ENCODE results near the gene BOC. TPM values are rescaled to one million over a fixed set of nuclear protein-coding genes. Genes with fewer than 3 reads are reported as not detected.

The BOC gene
- total RNA-seq, 2 experiments from 2014 or later: 0.40 to 0.43 TPM

- DNase-seq: no peak
- ATAC-seq: no peak
- H3K4me1 Mint-ChIP-seq: peaks cover 16% of the 10 kb centered on the region
- intact Hi-C loops (cut with DNase I, micrococcal nuclease): no loop called here
- H3K27me3 Mint-ChIP-seq: peaks cover 8% of the 10 kb centered on the region
- no peaks in the 10 kb centered on the region for H3K36me3 Mint-ChIP-seq (ENCODE audit: low read depth)
- POLR2A ChIA-PET: no interaction called here
- CTCF ChIA-PET: interaction anchor here (0.7 to 3.8 kb wide), 2 partner anchors 13 to 46 kb away, joined by 3 to 13 read pairs; no protein-coding TSS in a partner anchor
- no peaks in the 10 kb centered on the region for H3K9me3 Mint-ChIP-seq (ENCODE audit: low read depth)
- H3K27ac Mint-ChIP-seq: no peak overlapping the region
- no peak overlapping the region for H3K4me3 Mint-ChIP-seq
These were observed 31.7 kb downstream of the BOC start for GRCh38 chr3:113243071-113243470.

- Mint-ChIP-seq H3K4me1 (peaks cover 16% of the 10 kb centered on the region), H3K36me3 (ENCODE audit: low read depth) (no peaks in the 10 kb centered on the region), H3K9me3 (ENCODE audit: low read depth) (no peaks in the 10 kb centered on the region), H3K4me3 (no peak overlapping the region), H3K27ac (no peak overlapping the region), H3K27me3 (peaks cover 8% of the 10 kb centered on the region)
- DNase-seq: no peak
- ChIA-PET POLR2A (interaction anchor here (0.6 kb wide), 1 partner anchor 503 kb away, joined by 5 read pairs; the partner anchor contains the start of gene ATP6V1A), CTCF (interaction anchor here (0.7 to 3.8 kb wide), 3 partner anchors 9 to 45 kb away, joined by 3 to 13 read pairs (median 4); no protein-coding TSS in a partner anchor)
- intact Hi-C loops (cut with DNase I, micrococcal nuclease): no loop called here
- no peak for ATAC-seq
These were observed 32.5 kb downstream of the BOC start for GRCh38 chr3:113243846-113244245.

GRCh38 chr3:113245761-113246161 lies 34.4 kb downstream of the BOC start:
- intact Hi-C loops (cut with DNase I, micrococcal nuclease): no loop called here
- no peaks in the 10 kb centered on the region for H3K36me3 Mint-ChIP-seq (ENCODE audit: low read depth)
- peaks cover 16% of the 10 kb centered on the region for H3K4me1 Mint-ChIP-seq
- no peak overlapping the region for H3K4me3 Mint-ChIP-seq
- ATAC-seq (no peak), DNase-seq (no peak)
- no peaks in the 10 kb centered on the region for H3K9me3 Mint-ChIP-seq (ENCODE audit: low read depth)
- POLR2A ChIA-PET: no interaction called here
- H3K27me3 Mint-ChIP-seq: peaks cover 8% of the 10 kb centered on the region
- no peak overlapping the region for H3K27ac Mint-ChIP-seq
- CTCF ChIA-PET: interaction anchor here (3.8 kb wide), 1 partner anchor 43 kb away, joined by 13 read pairs; no protein-coding TSS in a partner anchor

- ATAC-seq (no peak), DNase-seq (no peak)
- no peak overlapping the region for H3K4me3 Mint-ChIP-seq
- POLR2A ChIA-PET: no interaction called here
- H3K9me3 Mint-ChIP-seq (ENCODE audit: low read depth): no peaks in the 10 kb centered on the region
- no peak overlapping the region for H3K27ac Mint-ChIP-seq
- CTCF ChIA-PET: interaction anchor here (0.5 to 0.7 kb wide), 2 partner anchors 64 to 142 kb away, joined by 4 read pairs; no protein-coding TSS in a partner anchor
- intact Hi-C loops (cut with DNase I, micrococcal nuclease): no loop called here
- H3K36me3 Mint-ChIP-seq (ENCODE audit: low read depth): no peaks in the 10 kb centered on the region
- H3K4me1 Mint-ChIP-seq: peaks cover 11% of the 10 kb centered on the region
- H3K27me3 Mint-ChIP-seq: peaks cover 8% of the 10 kb centered on the region
These were observed 35.7 kb downstream of the BOC start for GRCh38 chr3:113247068-113247467.

GRCh38 chr3:113247675-113248458 lies 36.5 kb downstream of the BOC start:
- Mint-ChIP-seq H3K27me3 (peaks cover 8% of the 10 kb centered on the region), H3K4me1 (peaks cover 4% of the 10 kb centered on the region), H3K4me3 (no peak overlapping the region), H3K9me3 (ENCODE audit: low read depth) (no peaks in the 10 kb centered on the region), H3K27ac (no peak overlapping the region), H3K36me3 (ENCODE audit: low read depth) (no peaks in the 10 kb centered on the region)
- intact Hi-C loops (cut with DNase I, micrococcal nuclease): no loop called here
- DNase-seq (no peak), ATAC-seq (no peak)
- ChIA-PET CTCF (interaction anchor here (0.5 kb wide), 1 partner anchor 63 kb away, joined by 4 read pairs; no protein-coding TSS in a partner anchor), POLR2A (no interaction called here)

GRCh38 chr3:113249111-113249510 lies 37.8 kb downstream of the BOC start:
- CTCF ChIA-PET: no interaction called here
- H3K4me1 Mint-ChIP-seq: peaks cover 4% of the 10 kb centered on the region
- H3K4me3 Mint-ChIP-seq: no peak overlapping the region
- H3K27me3 Mint-ChIP-seq: peaks cover 8% of the 10 kb centered on the region
- POLR2A ChIA-PET: no interaction called here
- no peaks in the 10 kb centered on the region for H3K9me3 Mint-ChIP-seq (ENCODE audit: low read depth)
- no peak for DNase-seq
- intact Hi-C loops (cut with DNase I, micrococcal nuclease): no loop called here
- ATAC-seq: no peak
- H3K36me3 Mint-ChIP-seq (ENCODE audit: low read depth): no peaks in the 10 kb centered on the region
- no peak overlapping the region for H3K27ac Mint-ChIP-seq

DNA sequence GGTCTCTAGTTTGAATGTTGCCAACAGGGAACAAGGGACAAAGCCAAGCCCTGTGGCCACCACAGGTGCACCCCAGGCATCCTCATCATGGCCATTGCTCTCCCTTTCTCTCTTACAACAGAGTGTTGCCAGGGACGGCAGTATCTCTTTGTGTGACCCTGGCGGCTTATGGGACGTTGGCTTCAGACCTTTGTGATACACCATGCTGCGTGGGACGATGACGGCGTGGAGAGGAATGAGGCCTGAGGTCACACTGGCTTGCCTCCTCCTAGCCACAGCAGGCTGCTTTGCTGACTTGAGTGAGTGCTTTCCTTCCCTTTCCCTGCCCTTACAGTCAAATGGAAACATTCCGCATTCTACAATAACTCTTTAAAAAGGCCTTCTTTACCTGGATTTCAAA lies 38.2 kb downstream of the BOC start:
- intact Hi-C loops (cut with DNase I, micrococcal nuclease): no loop called here
- ATAC-seq: no peak

DNA sequence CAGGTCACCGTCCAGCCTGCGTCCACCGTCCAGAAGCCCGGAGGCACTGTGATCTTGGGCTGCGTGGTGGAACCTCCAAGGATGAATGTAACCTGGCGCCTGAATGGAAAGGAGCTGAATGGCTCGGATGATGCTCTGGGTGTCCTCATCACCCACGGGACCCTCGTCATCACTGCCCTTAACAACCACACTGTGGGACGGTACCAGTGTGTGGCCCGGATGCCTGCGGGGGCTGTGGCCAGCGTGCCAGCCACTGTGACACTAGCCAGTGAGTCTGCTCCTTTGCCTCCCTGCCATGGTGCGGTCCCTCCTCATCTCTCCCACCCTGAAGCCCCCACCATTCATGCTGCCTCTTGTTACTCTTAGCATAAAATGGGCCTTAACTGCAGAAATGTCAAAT lies 39.2 kb downstream of the BOC start:
- Mint-ChIP-seq H3K36me3 (ENCODE audit: low read depth) (no peaks in the 10 kb centered on the region), H3K4me3 (no peak overlapping the region), H3K27me3 (peaks cover 6% of the 10 kb centered on the region), H3K4me1 (peaks cover 4% of the 10 kb centered on the region), H3K9me3 (ENCODE audit: low read depth) (no peaks in the 10 kb centered on the region), H3K27ac (no peak overlapping the region)
- ATAC-seq: no peak
- ChIA-PET CTCF (no interaction called here), POLR2A (no interaction called here)
- no peak for DNase-seq
- intact Hi-C loops (cut with DNase I, micrococcal nuclease): no loop called here

More for the DNA sequence above, 38.2 kb downstream of the BOC start:
- Mint-ChIP-seq H3K27ac (no peak overlapping the region), H3K4me1 (peaks cover 4% of the 10 kb centered on the region), H3K4me3 (no peak overlapping the region), H3K27me3 (peaks cover 8% of the 10 kb centered on the region), H3K36me3 (ENCODE audit: low read depth) (no peaks in the 10 kb centered on the region), H3K9me3 (ENCODE audit: low read depth) (no peaks in the 10 kb centered on the region)
- POLR2A ChIA-PET: no interaction called here
- CTCF ChIA-PET: no interaction called here
- no peak for DNase-seq

DNA sequence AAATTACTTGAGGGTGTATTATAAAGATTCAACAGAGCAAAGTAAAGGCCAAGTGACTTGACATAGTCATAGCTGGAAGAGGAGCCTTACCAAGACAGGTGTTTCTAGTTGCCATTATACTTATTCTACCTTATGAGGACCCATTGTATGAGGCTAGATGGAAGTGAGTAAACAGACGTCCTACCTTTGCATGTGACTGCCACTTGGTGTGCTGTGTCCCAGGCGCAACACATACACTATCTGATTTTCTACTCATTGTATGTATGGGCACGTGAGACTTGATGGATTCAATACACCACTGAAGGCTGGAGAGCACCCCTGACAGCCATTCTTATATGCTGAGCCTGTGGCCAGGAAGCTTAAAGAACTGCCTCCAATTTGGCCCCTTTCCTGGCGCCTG lies 40.5 kb downstream of the BOC start:
- ATAC-seq: no peak
- intact Hi-C loops (cut with DNase I, micrococcal nuclease): no loop called here
- H3K27ac Mint-ChIP-seq: no peak overlapping the region
- H3K9me3 Mint-ChIP-seq (ENCODE audit: low read depth): no peaks in the 10 kb centered on the region
- H3K36me3 Mint-ChIP-seq (ENCODE audit: low read depth): no peaks in the 10 kb centered on the region
- peaks cover 2% of the 10 kb centered on the region for H3K27me3 Mint-ChIP-seq
- ChIA-PET POLR2A (no interaction called here), CTCF (no interaction called here)
- DNase-seq: no peak
- H3K4me1 Mint-ChIP-seq: peaks cover 4% of the 10 kb centered on the region
- H3K4me3 Mint-ChIP-seq: no peak overlapping the region

DNA sequence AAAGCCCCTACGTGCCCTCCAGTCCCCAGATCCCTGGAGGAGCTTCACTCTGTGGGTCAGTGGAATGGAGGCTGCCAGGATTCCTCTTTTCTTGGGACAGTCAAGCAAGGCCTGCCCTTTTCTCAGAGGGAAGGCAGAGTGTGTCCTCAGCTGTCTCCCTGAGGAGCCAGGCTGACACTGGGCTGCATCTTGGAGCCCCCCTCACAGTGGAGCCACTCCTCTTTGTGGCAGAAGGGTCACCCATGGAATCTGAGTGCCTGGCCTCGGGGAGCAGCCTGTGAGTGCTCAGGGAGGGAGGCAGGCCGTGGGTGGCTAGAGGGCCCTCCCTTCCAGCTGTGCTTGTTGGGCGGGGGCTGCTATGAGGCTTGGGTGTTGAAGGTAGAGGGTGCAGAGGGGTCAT lies 41.2 kb downstream of the BOC start:
- intact Hi-C loops (cut with DNase I, micrococcal nuclease): no loop called here
- Mint-ChIP-seq H3K27me3 (no peaks in the 10 kb centered on the region), H3K4me1 (peaks cover 3% of the 10 kb centered on the region), H3K27ac (no peak overlapping the region), H3K4me3 (no peak overlapping the region), H3K36me3 (ENCODE audit: low read depth) (no peaks in the 10 kb centered on the region), H3K9me3 (ENCODE audit: low read depth) (no peaks in the 10 kb centered on the region)
- CTCF ChIA-PET: no interaction called here
- DNase-seq: no peak
- POLR2A ChIA-PET: no interaction called here
- ATAC-seq: no peak

DNA sequence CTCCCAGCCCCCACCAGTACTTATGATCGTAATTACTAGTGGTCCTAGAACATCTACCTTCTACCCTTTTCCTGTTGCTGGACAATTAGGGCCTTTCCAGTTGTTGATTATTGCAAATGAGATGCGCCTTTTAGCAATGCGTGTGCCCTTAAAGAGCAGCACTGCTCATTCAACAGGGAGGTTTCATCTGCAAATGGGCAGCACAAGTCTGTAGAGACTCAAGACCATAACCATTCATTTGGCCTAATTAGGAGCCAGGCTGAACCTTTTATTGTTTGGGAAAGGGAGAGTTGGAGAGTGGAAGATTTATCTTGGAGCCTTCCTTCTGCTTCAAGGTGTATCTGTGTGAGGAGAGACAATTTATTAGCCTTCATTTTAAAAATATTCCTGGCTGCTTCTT lies 42.3 kb downstream of the BOC start:
- Mint-ChIP-seq H3K36me3 (ENCODE audit: low read depth) (no peaks in the 10 kb centered on the region), H3K9me3 (ENCODE audit: low read depth) (no peaks in the 10 kb centered on the region), H3K27me3 (no peaks in the 10 kb centered on the region), H3K4me1 (no peaks in the 10 kb centered on the region), H3K27ac (no peak overlapping the region), H3K4me3 (no peak overlapping the region)
- DNase-seq: no peak
- CTCF ChIA-PET: no interaction called here
- POLR2A ChIA-PET: no interaction called here
- ATAC-seq: no peak
- intact Hi-C loops (cut with DNase I, micrococcal nuclease): no loop called here

DNA sequence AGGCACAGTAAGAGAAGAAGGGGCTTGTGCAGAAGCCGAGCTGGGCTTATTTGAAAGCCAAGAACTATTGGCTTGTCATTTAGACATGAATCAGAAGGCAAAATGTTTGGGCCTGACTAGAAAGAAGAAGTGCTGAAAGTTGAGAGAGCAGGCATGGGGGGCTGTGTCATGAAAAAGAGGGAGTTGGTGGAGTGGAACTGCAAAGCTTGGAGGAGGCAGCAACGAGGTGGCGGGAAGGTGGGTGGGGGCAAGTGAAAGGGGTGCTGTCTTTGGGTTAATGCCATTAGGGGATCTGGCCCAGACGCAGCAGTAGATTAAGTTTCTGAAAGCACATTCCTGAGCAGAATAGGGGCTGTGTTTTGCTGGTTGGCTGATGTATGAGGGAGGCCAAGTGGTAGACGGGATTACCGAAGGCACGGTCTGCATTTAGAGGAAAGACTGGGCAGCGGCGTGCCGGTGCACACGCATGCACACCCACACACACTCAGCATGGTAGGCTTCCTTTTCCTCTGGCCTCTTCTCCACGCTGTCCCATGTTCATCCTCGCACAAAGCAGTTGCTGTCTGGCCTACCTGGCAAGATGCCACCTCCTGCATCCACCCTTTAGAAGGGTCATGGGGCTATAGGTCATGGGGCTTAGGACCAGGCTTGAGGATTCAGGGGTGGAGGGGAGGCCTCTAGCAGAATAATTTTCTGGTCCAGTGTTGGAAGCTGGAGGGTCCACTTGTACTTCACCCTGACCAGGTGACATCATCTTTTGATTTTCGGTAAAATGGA lies 43.0 kb downstream of the BOC start:
- Mint-ChIP-seq H3K36me3 (ENCODE audit: low read depth) (no peaks in the 10 kb centered on the region), H3K9me3 (ENCODE audit: low read depth) (no peaks in the 10 kb centered on the region), H3K4me1 (no peaks in the 10 kb centered on the region), H3K27me3 (no peaks in the 10 kb centered on the region), H3K4me3 (no peak overlapping the region), H3K27ac (no peak overlapping the region)
- ChIA-PET POLR2A (no interaction called here), CTCF (no interaction called here)
- no peak for ATAC-seq
- no peak for DNase-seq
- intact Hi-C loops (cut with DNase I, micrococcal nuclease): no loop called here

Measured in activated CD4-positive, alpha-beta T cell treated with anti-CD3 and anti-CD28 coated beads for 36 hours (primary cell).